ENCODE data around the gene R3HDM2. TPM values are rescaled to one million over a fixed set of nuclear protein-coding genes. Genes with fewer than 3 reads are reported as not detected.

R3HDM2 gene
- total and polyA plus RNA-seq, 2 of the 13 experiments (the other 11 are each of a cell fraction or from before 2014, with no cell fraction given) = 11.1 to 23.5 TPM

DNA sequence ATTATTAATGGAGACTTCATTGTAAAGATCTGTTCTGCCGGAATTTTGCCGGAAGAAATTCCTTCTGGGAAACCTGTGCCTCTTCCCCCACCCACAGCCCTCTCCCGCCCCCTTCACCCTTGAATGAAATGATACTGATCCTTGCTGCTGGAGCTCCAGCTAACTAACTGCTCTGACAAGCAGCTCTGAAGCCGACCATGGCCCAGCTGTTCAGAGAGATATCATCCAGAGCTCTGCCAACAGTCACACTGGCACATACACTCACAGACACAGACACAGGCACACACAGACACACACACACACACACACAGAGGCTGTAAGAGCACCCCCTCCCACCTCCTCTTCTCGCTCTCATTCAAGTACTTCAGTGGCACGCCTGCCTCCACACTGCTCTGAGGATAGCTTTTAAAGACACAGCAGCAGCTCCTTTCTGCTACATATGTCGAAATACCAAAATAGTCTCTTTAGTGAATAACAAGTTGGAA, 88.6 kb downstream of the R3HDM2 start:
- ATAC-seq (no peak), DNase-seq (ENCODE audit: low spot score) (no peak), FAIRE-seq (no peak)
- no peak overlapping the region for H3K9ac ChIP-seq (ENCODE audit: insufficient read depth, low read depth, low read length)
- no peak overlapping the region for H3K4me2 ChIP-seq (ENCODE audit: low read depth, low read length)
- H3K9me3 ChIP-seq (ENCODE audit: low read length) = no peaks in the 10 kb centered on the region
- TF ChIP-seq, protein P1, sequence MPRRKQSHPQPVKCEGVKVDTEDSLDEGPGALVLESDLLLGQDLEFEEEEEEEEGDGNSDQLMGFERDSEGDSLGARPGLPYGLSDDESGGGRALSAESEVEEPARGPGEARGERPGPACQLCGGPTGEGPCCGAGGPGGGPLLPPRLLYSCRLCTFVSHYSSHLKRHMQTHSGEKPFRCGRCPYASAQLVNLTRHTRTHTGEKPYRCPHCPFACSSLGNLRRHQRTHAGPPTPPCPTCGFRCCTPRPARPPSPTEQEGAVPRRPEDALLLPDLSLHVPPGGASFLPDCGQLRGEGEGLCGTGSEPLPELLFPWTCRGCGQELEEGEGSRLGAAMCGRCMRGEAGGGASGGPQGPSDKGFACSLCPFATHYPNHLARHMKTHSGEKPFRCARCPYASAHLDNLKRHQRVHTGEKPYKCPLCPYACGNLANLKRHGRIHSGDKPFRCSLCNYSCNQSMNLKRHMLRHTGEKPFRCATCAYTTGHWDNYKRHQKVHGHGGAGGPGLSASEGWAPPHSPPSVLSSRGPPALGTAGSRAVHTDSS (CRISPR knock-in tag; conservative IDR thresholded peaks at IDR 0.05) = no peak
- TF ChIP-seq CEBPB (IDR thresholded peaks at IDR 0.05; ENCODE audit: borderline replicate concordance, low read depth, low read length) (peak; percentile 25; the same call in 1 of the 2 replicates), BRF2 (CRISPR knock-in tag; IDR thresholded peaks at IDR 0.05) (no peak), ZNF598 (CRISPR knock-in tag; IDR thresholded peaks at IDR 0.05; ENCODE audit: borderline replicate concordance) (no peak), ELK4 (CRISPR knock-in tag; IDR thresholded peaks at IDR 0.05; ENCODE audit: borderline replicate concordance) (no peak)
- no peaks in the 10 kb centered on the region for H4K20me1 ChIP-seq (ENCODE audit: insufficient read depth, low read length)
- no peaks in the 10 kb centered on the region; a peak in 1 of 5 replicates for H3K36me3 ChIP-seq (replicated peaks in 1 of 2; ENCODE audit: control insufficient read depth in 1 of 2, insufficient read depth in 2 of 2, low read length in 2 of 2)
- H3K79me2 ChIP-seq (ENCODE audit: insufficient read depth, low read length) = no peaks in the 10 kb centered on the region
- over 99% methylated on average over 7 of the region's 7 CpGs for WGBS (ENCODE audit: low lambda C conversion rate)
- BruUV-seq (replicated peaks) = no TSS peak
- no peaks in the 10 kb centered on the region for H3K27me3 ChIP-seq (ENCODE audit: control insufficient read depth in 1 of 2, insufficient read depth in 2 of 2, low read length in 2 of 2)
- H3K4me1 ChIP-seq (ENCODE audit: insufficient read depth, low read length) = no peaks in the 10 kb centered on the region
- in situ Hi-C loops (cut with HindIII; ENCODE audit: extremely low pct_ligation_motif_present, low pct_unique_long_range_greater_than_20kb) = no loop called here
- H3K27ac ChIP-seq (ENCODE audit: extremely low read length, insufficient read depth, low read length) = no peak overlapping the region
- H2AFZ ChIP-seq (ENCODE audit: low read length) = no peak overlapping the region
- intact Hi-C loops (cut with micrococcal nuclease; ENCODE audit: unreplicated experiment) = no loop called here
- ChIA-PET CTCF (ENCODE audit: low intra/inter-chr PET ratio, low total read pairs) (no interaction called here), POLR2A (interaction anchor here (1.0 kb wide), 2 partner anchors 26 to 93 kb away, joined by 3 to 4 read pairs; partner anchors contain the start of gene INHBC)
- H3K4me3 ChIP-seq (replicated peaks in 1 of 3; ENCODE audit: insufficient read depth in 1 of 3, low read depth in 2 of 3, low read length in 3 of 3) = no peak overlapping the region
